GM21447 (cell line): ENCODE results near the gene MYPOP.
"Not testable (repeated sequence)": the region's sequence is repeated elsewhere in the genome, so short reads cannot be mapped to it uniquely, and the experiment has no call there.

Experiments used
- ATAC-seq: cut with Tn5 transposase; IDR thresholded peaks from one replicate; pipeline ENCODE4 v1.9.1; 2021; ENCODE audit not compliant: unreplicated experiment

The MYPOP gene

GRCh38 chr19:45884682-45885555 lies 17.5 kb downstream of the MYPOP start:
- ATAC-seq: no peak

- ATAC-seq: no peak
Observed at GRCh38 chr19:45883881-45884681, 18.3 kb downstream of the MYPOP start.

- no peak for ATAC-seq
Observed at GRCh38 chr19:45883586-45883880, 18.9 kb downstream of the MYPOP start.

GRCh38 chr19:45882652-45883585 lies 19.5 kb downstream of the MYPOP start:
- peak; percentile 29 for ATAC-seq

GRCh38 chr19:45881909-45882528 lies 20.4 kb downstream of the MYPOP start:
- ATAC-seq: no peak

- ATAC-seq: no peak
Observed at GRCh38 chr19:45881082-45881908, 21.1 kb downstream of the MYPOP start.

GRCh38 chr19:45879971-45880370 lies 22.4 kb downstream of the MYPOP start:
- no peak for ATAC-seq

GRCh38 chr19:45879055-45879454 lies 23.4 kb downstream of the MYPOP start:
- no peak for ATAC-seq

- ATAC-seq: no peak
Observed at GRCh38 chr19:45878043-45878794, 24.2 kb downstream of the MYPOP start.

- no peak for ATAC-seq
Observed at GRCh38 chr19:45876411-45877197, 25.8 kb downstream of the MYPOP start.

GRCh38 chr19:45876161-45876410 lies 26.3 kb downstream of the MYPOP start:
- ATAC-seq: no peak

GRCh38 chr19:45874620-45874966 lies 27.8 kb downstream of the MYPOP start:
- no peak for ATAC-seq

GRCh38 chr19:45873219-45873772 lies 29.1 kb downstream of the MYPOP start:
- no peak for ATAC-seq

- no peak for ATAC-seq
Observed at GRCh38 chr19:45872095-45872919, 30.1 kb downstream of the MYPOP start.

GRCh38 chr19:45870798-45871197 lies 31.6 kb downstream of the MYPOP start:
- no peak for ATAC-seq

GRCh38 chr19:45867241-45867640 lies 35.2 kb downstream of the MYPOP start:
- not testable (repeated sequence) for ATAC-seq

- ATAC-seq: no peak
Observed at GRCh38 chr19:45866400-45867176, 35.8 kb downstream of the MYPOP start.
